HCT116 (cell line): ENCODE measurements around the gene AADACL2. TPM values are rescaled to one million over a fixed set of nuclear protein-coding genes. Genes with fewer than 3 reads are reported as not detected.

ENCODE experiments used
- ATAC-seq: fragments of 200-7000 bp; cut with Tn5 transposase; 2 replicates; pipeline ENCODE4 v1.9.1; 2020; ENCODE audit warnings: mild to moderate bottlenecking, moderate library complexity
- BruUV-seq: library from RNA; stranded (reverse); fragments of 400-500 nt; replicated peaks from 2 replicates; lab custom pipeline; 2021; lab: Mats Ljungman, UMichigan
- CTCF ChIA-PET: fragments of 300-600 bp; sonication (Branson Sonifier 250); formaldehyde crosslinking; loops from one replicate; lab custom pipeline; 2021; ENCODE audit warnings: antibody characterized with exemption; lab: Charles Lee
- POLR2A ChIA-PET: fragments of 300-600, 350-600 bp; sonication (Branson Sonifier 250); formaldehyde crosslinking; loops from one replicate; lab custom pipeline; 2021; ENCODE audit warnings: antibody characterized with exemption; lab: Charles Lee
- RAD21 ChIA-PET, 2 experiments: fragments of 300-600 bp; sonication (Branson Sonifier 250); formaldehyde crosslinking; loops; one replicate each; lab custom pipeline; 2023; ENCODE audit warnings: low total read pairs in 2 of 2; ENCODE audit not compliant: uncharacterized antibody in 2 of 2, unreplicated experiment in 2 of 2, low non-redundant PET in 1 of 2; lab: Charles Lee
- DNase-seq: peaks from one replicate; pipeline ENCODE4 v3.0.0-alpha.2; 2010; ENCODE audit warnings: low read depth, low spot score
- H2AFZ ChIP-seq: fragments of 200-600 bp; shearing (Covaris generic), sonication (generic); 2 replicates; pipeline ENCODE4 v1.6.1; 2017; ENCODE audit warnings: low read depth, mixed run types, mixed read lengths, antibody characterized with exemption, low read length; ENCODE audit not compliant: poor library complexity, severe bottlenecking
- H3K27ac ChIP-seq: 2 replicates; pipeline ENCODE4 v1.5.1; 2012; ENCODE audit warnings: low read depth, low read length
- H3K27me3 ChIP-seq: fragments of 200-600 bp; sonication (generic); 2 replicates; pipeline ENCODE4 v1.6.1; 2016; ENCODE audit warnings: mixed run types, low read length, mixed read lengths; ENCODE audit not compliant: insufficient read depth
- H3K36me3 ChIP-seq, 2 experiments: fragments of 200-500 bp in 1 of 2; fragments of 200-600 bp in 1 of 2; sonication (Bioruptor generic) in 1 of 2; sonication (generic) in 1 of 2; 2 replicates each; pipeline versions ENCODE4 v1.5.1 to v1.6.1; 2014 to 2016; ENCODE audit warnings: low read length in 2 of 2, inconsistent platforms in 1 of 2, mixed read lengths in 1 of 2, mixed run types in 1 of 2; ENCODE audit not compliant: insufficient read depth in 2 of 2, control insufficient read depth in 1 of 2
- H3K4me1 ChIP-seq, 2 experiments: fragments of 200-600 bp in 1 of 2; sonication (generic) in 1 of 2; 2 replicates each; pipeline versions ENCODE4 v1.5.1 to v1.6.1; 2012 to 2017; ENCODE audit warnings: low read length in 2 of 2, inconsistent platforms in 1 of 2, mild to moderate bottlenecking in 1 of 2, mixed read lengths in 1 of 2, mixed run types in 1 of 2, moderate library complexity in 1 of 2; ENCODE audit not compliant: insufficient read depth in 2 of 2, control insufficient read depth in 1 of 2
- H3K4me2 ChIP-seq: fragments of 200-600 bp; sonication (generic); 2 replicates; pipeline ENCODE4 v1.6.1; 2017; ENCODE audit warnings: mixed run types, low read length, mixed read lengths
- H3K4me3 ChIP-seq, 2 experiments: fragments of 200-600 bp in 1 of 2; sonication (generic) in 1 of 2; replicated peaks in 1 of 2; 2 replicates each; pipeline ENCODE4 v1.5.1; 2011 to 2016; ENCODE audit warnings: low read length in 2 of 2, control low read depth in 1 of 2, low read depth in 1 of 2, mild to moderate bottlenecking in 1 of 2, mixed read lengths in 1 of 2, mixed run types in 1 of 2
- H3K79me2 ChIP-seq: fragments of 200-600 bp; sonication (generic); 2 replicates; pipeline ENCODE4 v1.6.1; 2017; ENCODE audit warnings: mild to moderate bottlenecking, mixed run types, low read length, moderate library complexity, mixed read lengths; ENCODE audit not compliant: insufficient read depth
- H3K9ac ChIP-seq: fragments of 200-600 bp; sonication (generic); 2 replicates; pipeline ENCODE4 v1.6.1; 2016; ENCODE audit warnings: low read length, mixed read lengths
- H3K9me2 ChIP-seq: fragments of 200-600 bp; sonication (generic), shearing (Covaris generic); 2 replicates; pipeline ENCODE4 v1.6.1; 2017; ENCODE audit warnings: mixed run types, mild to moderate bottlenecking, moderate library complexity; ENCODE audit not compliant: insufficient read depth
- H3K9me3 ChIP-seq, 2 experiments: fragments of 200-500 bp in 1 of 2; fragments of 200-600 bp in 1 of 2; sonication (Bioruptor generic) in 1 of 2; sonication (generic) in 1 of 2; 2 replicates each; pipeline ENCODE4 v1.6.1; 2014 to 2017; ENCODE audit warnings: low read length in 2 of 2, mixed read lengths in 2 of 2, inconsistent platforms in 1 of 2, low read depth in 1 of 2, mild to moderate bottlenecking in 1 of 2, mixed run types in 1 of 2, moderate library complexity in 1 of 2; ENCODE audit not compliant: control insufficient read depth in 1 of 2, insufficient read depth in 1 of 2
- H4K20me1 ChIP-seq: fragments of 200-600 bp; sonication (generic), shearing (Covaris generic); 2 replicates; pipeline ENCODE4 v1.6.1; 2017; ENCODE audit warnings: mixed run types, mild to moderate bottlenecking, moderate library complexity; ENCODE audit not compliant: insufficient read depth
- CEBPB ChIP-seq: IDR thresholded peaks from 2 replicates; pipeline ENCODE4 v1.6.1; 2012; ENCODE audit warnings: low read depth
- ELF1 ChIP-seq: IDR thresholded peaks from 2 replicates; pipeline ENCODE4 v1.6.1; 2012; ENCODE audit warnings: low read depth, borderline replicate concordance
- EZH2 ChIP-seq: fragments of 200-600 bp; sonication (generic); IDR thresholded peaks from 2 replicates; pipeline ENCODE4 v1.6.1; 2017; ENCODE audit warnings: antibody characterized with exemption, mixed run types
- FOSL1 ChIP-seq: IDR thresholded peaks from 2 replicates; pipeline ENCODE4 v1.6.1; 2012; ENCODE audit warnings: low read depth
- POLR2A ChIP-seq: IDR thresholded peaks from 2 replicates; pipeline ENCODE4 v1.7.0; 2011; ENCODE audit warnings: borderline replicate concordance; ENCODE audit not compliant: insufficient read depth, insufficient read length; ENCODE audit errors: extremely low read depth
- POLR2AphosphoS5 ChIP-seq: IDR thresholded peaks from 2 replicates; pipeline ENCODE4 v1.6.1; 2011; ENCODE audit warnings: mild to moderate bottlenecking, low read depth, low read length, moderate library complexity
- SP1 ChIP-seq: IDR thresholded peaks from 2 replicates; pipeline ENCODE4 v1.6.1; 2012; ENCODE audit warnings: low read depth
- ZNF274 ChIP-seq: fragments of 200-500 bp; sonication (Bioruptor generic); IDR thresholded peaks from 2 replicates; pipeline ENCODE4 v1.6.1; 2014; ENCODE audit warnings: mild to moderate bottlenecking, low read depth, low read length, inconsistent platforms
- intact Hi-C: fragments of 100-400 bp; cut with micrococcal nuclease; formaldehyde crosslinking; loops from 2 replicates; pipeline ENCODE4 v1.10.0; 2022
- total RNA-seq: library from RNA; stranded (reverse); gene quantifications from one replicate; pipeline ENCODE4 v1.2.1, GENCODE V29; 2021; ENCODE audit not compliant: unreplicated experiment
- TF ChIP-seq, protein P1 (sequence below): IDR thresholded peaks from 2 replicates; pipeline ENCODE4 v1.6.1; 2011; ENCODE audit warnings: mild to moderate bottlenecking, low read length, moderate library complexity; ENCODE audit not compliant: insufficient replicate concordance; ENCODE audit errors: extremely low read depth
- TF ChIP-seq, protein P2 (sequence below): IDR thresholded peaks from 2 replicates; pipeline ENCODE4 v1.6.1; 2012; ENCODE audit warnings: low read depth
- TF ChIP-seq, protein P3 (sequence below): IDR thresholded peaks from 2 replicates; pipeline ENCODE4 v1.6.1; 2012

Gene AADACL2
- total RNA-seq, 1 experiment from 2014 or later: not detected

DNA sequence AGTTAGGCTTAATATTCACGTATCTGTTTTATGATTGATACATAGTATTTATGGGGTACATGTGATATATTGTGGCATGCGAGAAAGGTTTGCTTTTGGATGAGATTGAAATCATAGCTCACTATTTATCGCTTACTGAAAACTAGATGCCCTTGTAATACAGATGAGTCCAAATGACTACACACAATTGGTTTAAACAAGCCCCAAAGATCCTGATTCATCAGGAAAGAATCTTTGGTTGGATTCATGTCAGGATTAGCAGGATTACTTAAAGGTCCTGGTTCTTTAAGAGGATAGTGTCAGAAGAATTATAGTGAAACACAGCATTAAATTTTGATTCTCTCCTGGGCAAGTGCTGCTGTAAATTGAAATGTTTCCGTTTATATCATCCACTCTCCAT lies 61.5 kb downstream of the AADACL2 start:
- H3K4me3 ChIP-seq: no peak overlapping the region
- H3K79me2 ChIP-seq: no peaks in the 10 kb centered on the region
- no peaks in the 10 kb centered on the region for H4K20me1 ChIP-seq
- H3K9me2 ChIP-seq: no peaks in the 10 kb centered on the region
- no peaks in the 10 kb centered on the region for H3K36me3 ChIP-seq
- ChIA-PET POLR2A (no interaction called here), CTCF (no interaction called here), RAD21 (no interaction called here)
- H3K9ac ChIP-seq: no peak overlapping the region
- no peak overlapping the region for H3K27ac ChIP-seq
- H2AFZ ChIP-seq: no peak overlapping the region
- no peaks in the 10 kb centered on the region; a peak in 1 of 4 replicates for H3K9me3 ChIP-seq
- DNase-seq (no peak), ATAC-seq (no peak)
- intact Hi-C loops: no loop called here
- peaks cover 0 to 4% of the 10 kb centered on the region in 2 experiments; a peak in 2 of 4 replicates for H3K4me1 ChIP-seq
- no peaks in the 10 kb centered on the region for H3K27me3 ChIP-seq
- no peak overlapping the region for H3K4me2 ChIP-seq
- TF ChIP-seq FOSL1 (no peak), SP1 (no peak), POLR2A (no peak), EZH2 (no peak), ELF1 (no peak)
- TF ChIP-seq, protein P1, sequence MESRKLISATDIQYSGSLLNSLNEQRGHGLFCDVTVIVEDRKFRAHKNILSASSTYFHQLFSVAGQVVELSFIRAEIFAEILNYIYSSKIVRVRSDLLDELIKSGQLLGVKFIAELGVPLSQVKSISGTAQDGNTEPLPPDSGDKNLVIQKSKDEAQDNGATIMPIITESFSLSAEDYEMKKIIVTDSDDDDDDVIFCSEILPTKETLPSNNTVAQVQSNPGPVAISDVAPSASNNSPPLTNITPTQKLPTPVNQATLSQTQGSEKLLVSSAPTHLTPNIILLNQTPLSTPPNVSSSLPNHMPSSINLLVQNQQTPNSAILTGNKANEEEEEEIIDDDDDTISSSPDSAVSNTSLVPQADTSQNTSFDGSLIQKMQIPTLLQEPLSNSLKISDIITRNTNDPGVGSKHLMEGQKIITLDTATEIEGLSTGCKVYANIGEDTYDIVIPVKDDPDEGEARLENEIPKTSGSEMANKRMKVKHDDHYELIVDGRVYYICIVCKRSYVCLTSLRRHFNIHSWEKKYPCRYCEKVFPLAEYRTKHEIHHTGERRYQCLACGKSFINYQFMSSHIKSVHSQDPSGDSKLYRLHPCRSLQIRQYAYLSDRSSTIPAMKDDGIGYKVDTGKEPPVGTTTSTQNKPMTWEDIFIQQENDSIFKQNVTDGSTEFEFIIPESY: no peak
- BruUV-seq: no TSS peak

DNA sequence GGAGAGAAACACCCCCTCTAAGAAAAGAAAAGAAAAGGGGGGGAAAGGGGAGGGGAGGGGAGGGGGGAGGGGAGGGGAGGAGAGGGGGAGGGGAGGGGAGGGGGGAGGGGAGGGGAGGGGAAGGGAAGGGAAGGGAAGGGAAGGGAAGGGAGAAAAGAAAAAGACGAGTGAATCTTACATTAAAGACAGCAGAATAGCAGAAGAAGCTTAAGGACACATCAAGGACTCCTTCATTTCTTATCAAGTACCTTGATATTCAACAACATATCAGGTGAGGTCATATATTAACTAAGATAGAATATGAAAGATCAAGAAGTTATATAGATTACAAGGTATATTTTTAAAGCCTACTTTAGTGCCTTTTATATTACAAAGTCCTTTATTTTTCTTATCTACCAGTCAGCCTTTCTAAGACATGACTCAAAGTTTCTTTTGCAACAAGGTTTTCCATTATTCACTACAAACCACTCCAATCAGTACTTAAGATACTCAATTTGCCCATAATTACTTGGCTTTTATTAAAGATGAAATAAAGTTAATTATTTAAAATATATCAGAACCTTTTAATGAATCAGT lies 62.5 kb downstream of the AADACL2 start:
- RAD21 ChIA-PET: no interaction called here
- Histone ChIP-seq H3K9ac (no peak overlapping the region), H3K4me3 (no peak overlapping the region), H2AFZ (no peak overlapping the region), H3K4me2 (no peak overlapping the region), H3K4me1 (peaks cover 0 to 4% of the 10 kb centered on the region in 2 experiments; a peak in 2 of 4 replicates), H3K27ac (no peak overlapping the region), H3K79me2 (no peaks in the 10 kb centered on the region), H4K20me1 (no peaks in the 10 kb centered on the region), H3K36me3 (no peaks in the 10 kb centered on the region), H3K9me3 (no peaks in the 10 kb centered on the region), H3K27me3 (no peaks in the 10 kb centered on the region), H3K9me2 (no peaks in the 10 kb centered on the region)
- ATAC-seq: no peak
- intact Hi-C loops: no loop called here
- BruUV-seq: no TSS peak
- POLR2A ChIA-PET: no interaction called here
- DNase-seq: no peak
- CTCF ChIA-PET: no interaction called here
- TF ChIP-seq EZH2: no peak
- TF ChIP-seq CEBPB: no peak
- TF ChIP-seq, protein P2, sequence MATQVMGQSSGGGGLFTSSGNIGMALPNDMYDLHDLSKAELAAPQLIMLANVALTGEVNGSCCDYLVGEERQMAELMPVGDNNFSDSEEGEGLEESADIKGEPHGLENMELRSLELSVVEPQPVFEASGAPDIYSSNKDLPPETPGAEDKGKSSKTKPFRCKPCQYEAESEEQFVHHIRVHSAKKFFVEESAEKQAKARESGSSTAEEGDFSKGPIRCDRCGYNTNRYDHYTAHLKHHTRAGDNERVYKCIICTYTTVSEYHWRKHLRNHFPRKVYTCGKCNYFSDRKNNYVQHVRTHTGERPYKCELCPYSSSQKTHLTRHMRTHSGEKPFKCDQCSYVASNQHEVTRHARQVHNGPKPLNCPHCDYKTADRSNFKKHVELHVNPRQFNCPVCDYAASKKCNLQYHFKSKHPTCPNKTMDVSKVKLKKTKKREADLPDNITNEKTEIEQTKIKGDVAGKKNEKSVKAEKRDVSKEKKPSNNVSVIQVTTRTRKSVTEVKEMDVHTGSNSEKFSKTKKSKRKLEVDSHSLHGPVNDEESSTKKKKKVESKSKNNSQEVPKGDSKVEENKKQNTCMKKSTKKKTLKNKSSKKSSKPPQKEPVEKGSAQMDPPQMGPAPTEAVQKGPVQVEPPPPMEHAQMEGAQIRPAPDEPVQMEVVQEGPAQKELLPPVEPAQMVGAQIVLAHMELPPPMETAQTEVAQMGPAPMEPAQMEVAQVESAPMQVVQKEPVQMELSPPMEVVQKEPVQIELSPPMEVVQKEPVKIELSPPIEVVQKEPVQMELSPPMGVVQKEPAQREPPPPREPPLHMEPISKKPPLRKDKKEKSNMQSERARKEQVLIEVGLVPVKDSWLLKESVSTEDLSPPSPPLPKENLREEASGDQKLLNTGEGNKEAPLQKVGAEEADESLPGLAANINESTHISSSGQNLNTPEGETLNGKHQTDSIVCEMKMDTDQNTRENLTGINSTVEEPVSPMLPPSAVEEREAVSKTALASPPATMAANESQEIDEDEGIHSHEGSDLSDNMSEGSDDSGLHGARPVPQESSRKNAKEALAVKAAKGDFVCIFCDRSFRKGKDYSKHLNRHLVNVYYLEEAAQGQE: no peak
- TF ChIP-seq, protein P3, sequence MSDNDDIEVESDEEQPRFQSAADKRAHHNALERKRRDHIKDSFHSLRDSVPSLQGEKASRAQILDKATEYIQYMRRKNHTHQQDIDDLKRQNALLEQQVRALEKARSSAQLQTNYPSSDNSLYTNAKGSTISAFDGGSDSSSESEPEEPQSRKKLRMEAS: no peak
- no peak for TF ChIP-seq POLR2AphosphoS5
- no peak for TF ChIP-seq SP1
- no peak for TF ChIP-seq ZNF274
- TF ChIP-seq, protein P1: no peak
